Heart left ventricle (tissue), 13 donors: ENCODE results near the gene BACH2.

Experiments
- CTCF ChIP-seq, 12 donors: fragments of 200-600 bp; sonication (generic) in 4 of 12; IDR thresholded peaks; one replicate each; pipeline versions ENCODE4 v1.5.0 to v1.8.0; 2018 to 2022; ENCODE audit warnings: antibody characterized with exemption in 12 of 12, mild to moderate bottlenecking in 5 of 12
- POLR2A ChIP-seq, 2 donors: fragments of 450-650 bp; IDR thresholded peaks; one replicate each; pipeline ENCODE4 v1.6.1; 2017; ENCODE audit warnings: antibody characterized with exemption in 2 of 2, mild to moderate bottlenecking in 2 of 2, moderate library complexity in 2 of 2
- donor health status: ischemic (EF 13 %, LVEDD 7.1; RV severe dilation, severe dysfunction).
- donor health status: DM: no; HTN: yes; CAD: no.
- donor health status: DM: no; HTN: no; CAD: no.
- donor health status: ischemic (EF 25% LVEDD 6.9; RV normal size, moderate dysfunction).
- donor health status: ischemic (EF 25% LVEDD 5.7; RV mildly dilated, moderate dysfunction).
- donor health status: ischemic (EF 35%, LVEDD 5.7; RV mildly dilated, moderate dysfunction).
- donor health status: nonischemic (EF 11% LVEDD 7.7; RV severe dilation, severe dysfunction).
- donor health status: DM: yes; HTN: yes; CAD: no.
- donor health status: PGD.
- donor health status: ischemic (EF 29% LVEDD 5.4; RV normal size, mild dysfunction).
- donor health status: nonischemic (EF 23%, LVEDD 6.1; RV moderate dilation, normal function).

- TF ChIP-seq CTCF (IDR thresholded peaks at IDR 0.05) (no peak), POLR2A (IDR thresholded peaks at IDR 0.05) (no peak)
Measured at GRCh38 chr6:90253631-90254030, 43.0 kb downstream of the BACH2 start.
